ENCODE results near the gene FAM32A.
"Not testable (repeated sequence)": the region's sequence is repeated elsewhere in the genome, so short reads cannot be mapped to it uniquely, and the experiment has no call there.

Gene FAM32A

DNA sequence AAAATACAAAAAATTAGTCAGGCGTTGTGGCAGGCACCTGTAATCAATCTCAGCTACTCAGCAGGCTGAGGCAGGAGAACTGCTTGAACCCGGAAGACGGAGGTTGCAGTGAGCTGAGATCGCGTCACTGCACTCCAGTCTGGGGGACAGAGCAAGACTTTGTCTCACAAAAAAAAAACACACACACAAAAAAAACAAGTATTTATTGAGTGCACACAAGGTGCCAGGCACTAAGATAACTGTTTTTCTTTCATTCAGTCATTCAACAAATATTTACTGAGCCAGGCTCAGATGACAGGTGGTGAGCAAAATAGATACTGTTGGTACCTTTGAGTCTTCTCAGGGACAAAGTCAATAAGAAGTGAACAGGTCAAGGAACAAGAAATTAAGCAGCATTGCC, 18.2 kb upstream of the FAM32A start:
- Histone ChIP-seq H3K4me3 (ENCODE audit: low read depth in 1 of 2, low read length in 2 of 2) (no peak overlapping the region), H3K27me3 (ENCODE audit: low read depth, low read length) (no peaks in the 10 kb centered on the region), H3K36me3 (ENCODE audit: control insufficient read depth in 1 of 2, insufficient read depth in 2 of 2, low read length in 2 of 2) (no peaks in the 10 kb centered on the region), H3K27ac (ENCODE audit: low read length) (no peak overlapping the region), H3K4me1 (ENCODE audit: control insufficient read depth in 1 of 2, insufficient read depth in 2 of 2, low read length in 2 of 2) (no peaks in the 10 kb centered on the region), H3K9me3 (ENCODE audit: control insufficient read depth in 1 of 2, low read length in 2 of 2) (no peaks in the 10 kb centered on the region)

DNA sequence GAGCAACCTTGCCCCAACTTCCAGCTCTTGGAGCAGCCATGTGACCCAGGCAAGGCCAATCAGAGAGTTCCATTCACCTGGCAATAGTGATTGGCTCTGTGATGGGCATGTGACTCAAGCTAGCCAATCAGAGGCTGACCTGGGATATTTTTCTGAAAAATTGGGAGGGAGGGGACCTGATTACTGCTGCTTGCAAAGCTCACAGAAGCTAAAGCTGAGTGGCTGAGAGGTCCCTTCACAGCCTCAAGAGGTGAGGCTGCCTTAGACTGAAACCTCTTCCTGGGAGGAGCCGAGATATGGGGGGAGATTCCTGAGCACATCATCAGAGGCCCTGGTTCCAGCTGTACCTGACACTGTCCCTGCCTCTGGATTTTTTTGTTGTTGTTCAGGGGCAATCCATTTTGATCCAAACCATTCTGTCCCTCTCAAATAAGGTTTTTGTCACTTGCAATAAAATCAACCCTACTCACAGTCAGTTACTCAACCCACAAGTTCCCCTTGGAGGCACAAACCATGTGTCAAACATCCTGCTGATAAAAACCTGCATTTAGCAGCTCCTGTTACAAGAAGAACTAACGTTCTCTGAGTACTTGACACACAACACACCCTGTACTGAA, 16.6 kb upstream of the FAM32A start:
- no peak overlapping the region for H3K27ac ChIP-seq (ENCODE audit: low read length)
- H3K4me1 ChIP-seq (ENCODE audit: control insufficient read depth in 1 of 2, insufficient read depth in 2 of 2, low read length in 2 of 2) = no peaks in the 10 kb centered on the region
- no peaks in the 10 kb centered on the region for H3K9me3 ChIP-seq (ENCODE audit: control insufficient read depth in 1 of 2, low read length in 2 of 2)

DNA sequence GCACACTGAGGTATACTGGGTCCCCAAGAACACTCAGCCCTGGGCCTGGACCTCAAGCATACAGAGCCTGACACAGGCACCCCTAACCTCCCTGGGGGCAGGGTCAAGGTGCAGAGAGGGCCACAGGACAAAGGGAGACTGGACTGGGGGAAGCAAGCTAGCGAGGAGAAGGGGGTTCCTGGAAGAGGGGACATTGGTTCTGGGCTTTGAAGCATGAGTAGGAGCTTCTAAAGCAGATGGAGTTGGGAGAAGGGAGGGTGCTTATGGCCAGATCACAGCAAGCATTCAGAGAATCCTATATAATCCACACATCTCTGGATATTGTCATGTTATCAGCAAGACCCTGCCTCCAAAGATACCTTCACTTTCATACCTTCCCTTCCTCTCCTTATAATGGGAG, 15.1 kb upstream of the FAM32A start:
- H3K4me3 ChIP-seq (ENCODE audit: low read depth in 1 of 2, low read length in 2 of 2) = no peak overlapping the region

More for the DNA sequence above, 16.6 kb upstream of the FAM32A start:
- Histone ChIP-seq H3K36me3 (ENCODE audit: control insufficient read depth in 1 of 2, insufficient read depth in 2 of 2, low read length in 2 of 2) (no peaks in the 10 kb centered on the region), H3K27me3 (ENCODE audit: low read depth, low read length) (no peaks in the 10 kb centered on the region), H3K4me3 (ENCODE audit: low read depth in 1 of 2, low read length in 2 of 2) (no peak overlapping the region)

DNA sequence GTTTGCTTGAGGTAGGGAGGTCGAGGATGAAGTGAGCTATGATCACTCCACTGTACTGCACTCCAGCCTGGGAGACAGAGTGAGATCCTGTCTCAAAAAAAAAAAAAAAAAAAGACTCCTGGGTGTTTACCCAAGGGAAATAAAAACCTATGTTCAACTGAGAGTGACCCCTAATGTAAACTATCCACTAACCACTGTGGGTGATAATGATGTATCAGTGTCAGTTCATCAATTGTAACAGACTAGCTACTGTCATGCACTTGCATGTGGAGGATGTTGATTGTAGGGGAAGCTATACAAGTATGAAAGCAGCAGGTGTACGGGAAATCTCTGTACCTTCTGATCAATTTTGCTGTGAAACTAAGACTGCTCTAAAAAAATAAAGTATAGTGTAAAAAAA, 9.3 kb upstream of the FAM32A start:
- H3K36me3 ChIP-seq (ENCODE audit: control insufficient read depth in 1 of 2, insufficient read depth in 2 of 2, low read length in 2 of 2) = no peaks in the 10 kb centered on the region

More for the DNA sequence above, 15.1 kb upstream of the FAM32A start:
- H3K27me3 ChIP-seq (ENCODE audit: low read depth, low read length) = no peaks in the 10 kb centered on the region
- no peak overlapping the region for H3K27ac ChIP-seq (ENCODE audit: low read length)
- H3K36me3 ChIP-seq (ENCODE audit: control insufficient read depth in 1 of 2, insufficient read depth in 2 of 2, low read length in 2 of 2) = no peaks in the 10 kb centered on the region
- H3K4me1 ChIP-seq (ENCODE audit: control insufficient read depth in 1 of 2, insufficient read depth in 2 of 2, low read length in 2 of 2) = no peaks in the 10 kb centered on the region
- H3K9me3 ChIP-seq (ENCODE audit: control insufficient read depth in 1 of 2, low read length in 2 of 2) = peaks cover 0 to 2% of the 10 kb centered on the region in 2 donors

DNA sequence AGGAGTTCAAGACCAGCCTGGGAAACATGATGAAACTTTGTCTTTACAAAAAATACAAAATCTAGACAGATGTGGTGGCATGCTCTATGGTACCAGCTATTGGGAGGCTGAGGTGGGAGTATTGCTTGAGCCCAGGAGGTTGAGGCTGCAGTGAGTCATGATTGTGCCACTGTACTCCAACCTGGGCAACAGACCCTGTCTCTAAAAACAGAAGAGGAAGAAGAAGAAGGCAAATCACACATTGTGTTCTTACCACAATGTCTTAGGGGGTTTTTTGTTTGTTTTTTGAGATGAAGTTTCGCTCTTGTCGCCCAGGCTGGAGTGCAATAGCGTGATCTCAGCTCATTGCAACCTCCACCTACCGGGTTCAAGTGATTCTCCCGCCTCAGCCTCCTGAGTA, 6.3 kb upstream of the FAM32A start:
- not testable (repeated sequence) for H3K4me3 ChIP-seq (ENCODE audit: low read depth in 1 of 2, low read length in 2 of 2); H3K27ac ChIP-seq (ENCODE audit: low read length); H3K36me3 ChIP-seq (ENCODE audit: control insufficient read depth in 1 of 2, insufficient read depth in 2 of 2, low read length in 2 of 2); H3K4me1 ChIP-seq (ENCODE audit: control insufficient read depth in 1 of 2, insufficient read depth in 2 of 2, low read length in 2 of 2); H3K9me3 ChIP-seq (ENCODE audit: control insufficient read depth in 1 of 2, low read length in 2 of 2); H3K27me3 ChIP-seq (ENCODE audit: low read depth, low read length)

More for the DNA sequence above, 9.3 kb upstream of the FAM32A start:
- Histone ChIP-seq H3K4me1 (ENCODE audit: control insufficient read depth in 1 of 2, insufficient read depth in 2 of 2, low read length in 2 of 2) (no peaks in the 10 kb centered on the region), H3K27ac (ENCODE audit: low read length) (no peak overlapping the region), H3K9me3 (ENCODE audit: control insufficient read depth in 1 of 2, low read length in 2 of 2) (peaks cover 0 to 8% of the 10 kb centered on the region in 2 donors), H3K27me3 (ENCODE audit: low read depth, low read length) (no peaks in the 10 kb centered on the region), H3K4me3 (ENCODE audit: low read depth in 1 of 2, low read length in 2 of 2) (no peak overlapping the region)

DNA sequence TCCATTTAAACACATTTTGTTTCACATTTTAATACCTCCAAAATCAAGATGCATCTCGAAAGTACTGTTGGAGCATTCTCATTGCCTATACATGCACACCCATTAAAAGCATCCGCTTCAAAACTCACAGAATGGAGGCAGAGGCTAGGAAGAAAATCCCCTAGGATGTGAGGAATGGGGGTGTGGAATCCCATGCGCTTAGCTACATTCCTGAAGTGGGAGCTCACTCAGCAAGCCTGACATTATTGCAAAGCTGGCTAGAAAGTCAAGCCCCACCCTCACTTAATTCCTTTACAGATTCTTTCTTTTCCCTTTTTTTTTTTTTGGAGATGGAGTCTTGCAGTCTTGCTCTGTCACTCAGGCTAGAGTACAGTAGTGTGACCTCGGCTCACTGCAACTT, 4.6 kb upstream of the FAM32A start:
- Histone ChIP-seq H3K4me3 (ENCODE audit: low read depth in 1 of 2, low read length in 2 of 2) (no peak overlapping the region), H3K4me1 (ENCODE audit: control insufficient read depth in 1 of 2, insufficient read depth in 2 of 2, low read length in 2 of 2) (peaks cover 0 to 7% of the 10 kb centered on the region in 2 donors), H3K9me3 (ENCODE audit: control insufficient read depth in 1 of 2, low read length in 2 of 2) (peaks cover 0 to 4% of the 10 kb centered on the region in 2 donors), H3K27ac (ENCODE audit: low read length) (no peak overlapping the region), H3K27me3 (ENCODE audit: low read depth, low read length) (no peaks in the 10 kb centered on the region), H3K36me3 (ENCODE audit: control insufficient read depth in 1 of 2, insufficient read depth in 2 of 2, low read length in 2 of 2) (no peaks in the 10 kb centered on the region)

DNA sequence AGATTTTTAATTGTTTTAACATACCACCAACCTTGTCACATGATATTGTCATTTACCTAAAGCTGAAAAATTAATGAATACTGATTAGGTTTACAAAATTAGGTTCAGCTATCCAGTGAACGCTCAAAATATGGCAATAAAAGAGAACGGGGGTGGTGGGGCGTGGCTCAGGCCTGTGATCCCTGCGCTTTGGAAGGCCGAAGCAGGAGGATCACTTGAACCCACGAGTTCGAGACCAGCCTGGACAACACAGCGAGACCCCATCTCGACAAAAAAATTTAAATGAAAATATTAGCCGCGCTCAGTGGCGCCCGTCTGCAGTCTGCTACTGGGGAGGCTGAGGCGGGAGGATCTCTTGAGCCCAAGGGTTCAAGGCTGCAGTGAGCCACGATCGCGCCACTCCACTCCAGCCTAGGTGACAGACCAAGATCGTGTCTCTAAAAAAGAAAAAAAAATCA, 516 bp upstream of the FAM32A start:
- peak overlapping the region; percentile 94 to 95 for H3K4me3 ChIP-seq (ENCODE audit: low read depth in 1 of 2, low read length in 2 of 2)
- peaks cover 14 to 15% of the 10 kb centered on the region in 2 donors for H3K36me3 ChIP-seq (ENCODE audit: control insufficient read depth in 1 of 2, insufficient read depth in 2 of 2, low read length in 2 of 2)
- H3K4me1 ChIP-seq (ENCODE audit: control insufficient read depth in 1 of 2, insufficient read depth in 2 of 2, low read length in 2 of 2) = peaks cover 0 to 33% of the 10 kb centered on the region in 2 donors
- peak overlapping the region; percentile 83 for H3K27ac ChIP-seq (ENCODE audit: low read length)
- no peaks in the 10 kb centered on the region for H3K27me3 ChIP-seq (ENCODE audit: low read depth, low read length)
- H3K9me3 ChIP-seq (ENCODE audit: control insufficient read depth in 1 of 2, low read length in 2 of 2) = no peaks in the 10 kb centered on the region

DNA sequence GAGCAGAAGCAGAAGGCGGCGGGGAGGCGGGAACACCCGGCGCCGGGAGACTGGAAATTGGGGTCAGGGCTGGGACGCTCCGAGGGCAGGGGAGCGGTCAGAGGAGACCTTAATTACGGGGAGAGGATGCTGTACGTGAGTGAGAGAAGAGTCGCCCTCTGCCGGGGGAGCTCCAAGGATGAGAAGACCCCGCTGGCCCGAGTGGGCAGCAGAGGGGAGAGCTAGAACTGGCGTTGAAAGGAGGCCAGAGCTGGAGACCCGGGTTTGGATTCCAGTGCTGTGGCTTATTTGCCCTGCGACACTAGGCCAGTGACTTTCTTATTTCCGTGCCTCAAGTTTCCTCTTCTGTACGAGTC, 536 bp downstream of the FAM32A start:
- peaks cover 24 to 25% of the 10 kb centered on the region in 2 donors for H3K36me3 ChIP-seq (ENCODE audit: control insufficient read depth in 1 of 2, insufficient read depth in 2 of 2, low read length in 2 of 2)
- H3K4me3 ChIP-seq (ENCODE audit: low read depth in 1 of 2, low read length in 2 of 2) = peak overlapping the region; percentile 94 to 95
- no peaks in the 10 kb centered on the region for H3K27me3 ChIP-seq (ENCODE audit: low read depth, low read length)
- no peaks in the 10 kb centered on the region for H3K9me3 ChIP-seq (ENCODE audit: control insufficient read depth in 1 of 2, low read length in 2 of 2)
- H3K4me1 ChIP-seq (ENCODE audit: control insufficient read depth in 1 of 2, insufficient read depth in 2 of 2, low read length in 2 of 2) = peaks cover 0 to 33% of the 10 kb centered on the region in 2 donors
- H3K27ac ChIP-seq (ENCODE audit: low read length) = peak overlapping the region; percentile 83

DNA sequence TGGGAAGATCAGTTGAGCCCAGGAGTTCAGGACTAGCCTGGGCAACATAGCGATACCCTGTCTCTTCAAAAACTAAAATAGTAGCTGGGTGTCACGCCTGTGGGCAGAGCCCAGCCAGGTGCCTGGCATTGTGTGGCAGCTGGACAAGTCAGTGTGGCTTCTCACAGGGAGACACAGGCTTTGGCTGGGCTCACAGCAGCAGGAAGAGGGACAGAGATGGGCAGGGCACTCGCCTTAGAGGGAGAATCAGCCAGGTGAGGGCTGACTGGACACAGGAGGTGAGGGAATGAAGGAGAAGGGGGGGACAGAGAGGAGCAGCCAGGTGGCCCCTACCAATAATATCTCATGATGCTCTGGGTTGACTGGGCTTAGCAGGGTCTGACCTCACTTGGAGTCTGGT, 3.3 kb downstream of the FAM32A start:
- Histone ChIP-seq H3K4me1 (ENCODE audit: control insufficient read depth in 1 of 2, insufficient read depth in 2 of 2, low read length in 2 of 2) (peaks cover 0 to 28% of the 10 kb centered on the region in 2 donors), H3K36me3 (ENCODE audit: control insufficient read depth in 1 of 2, insufficient read depth in 2 of 2, low read length in 2 of 2) (peaks cover 41% of the 10 kb centered on the region in 2 donors), H3K27me3 (ENCODE audit: low read depth, low read length) (no peaks in the 10 kb centered on the region), H3K9me3 (ENCODE audit: control insufficient read depth in 1 of 2, low read length in 2 of 2) (no peaks in the 10 kb centered on the region), H3K4me3 (ENCODE audit: low read depth in 1 of 2, low read length in 2 of 2) (no peak overlapping the region), H3K27ac (ENCODE audit: low read length) (no peak overlapping the region)

DNA sequence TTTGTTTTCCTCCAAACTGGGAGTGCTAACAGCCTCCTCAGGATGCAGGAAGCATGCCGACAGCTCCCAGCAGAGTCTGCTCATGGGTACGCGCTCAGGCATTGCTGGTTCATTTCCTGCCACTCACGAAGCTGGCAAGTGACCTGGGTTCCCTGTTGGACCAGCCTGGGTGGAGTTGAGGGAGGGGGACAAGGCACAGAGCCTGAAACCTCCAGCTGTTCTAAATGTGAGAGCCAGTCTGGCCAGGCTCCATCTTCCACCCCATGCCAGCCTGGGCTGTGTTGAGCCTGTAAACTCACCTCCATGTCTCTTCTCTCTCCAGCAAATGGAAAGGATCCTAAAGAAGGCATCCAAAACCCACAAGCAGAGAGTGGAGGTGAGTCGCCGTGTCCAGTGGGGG, 5.0 kb downstream of the FAM32A start:
- H3K36me3 ChIP-seq (ENCODE audit: control insufficient read depth in 1 of 2, insufficient read depth in 2 of 2, low read length in 2 of 2) = peaks cover 41% of the 10 kb centered on the region in 2 donors
- no peak overlapping the region for H3K27ac ChIP-seq (ENCODE audit: low read length)
- H3K4me1 ChIP-seq (ENCODE audit: control insufficient read depth in 1 of 2, insufficient read depth in 2 of 2, low read length in 2 of 2) = peaks cover 0 to 26% of the 10 kb centered on the region in 2 donors
- no peaks in the 10 kb centered on the region for H3K27me3 ChIP-seq (ENCODE audit: low read depth, low read length)
- no peaks in the 10 kb centered on the region for H3K9me3 ChIP-seq (ENCODE audit: control insufficient read depth in 1 of 2, low read length in 2 of 2)
- no peak overlapping the region for H3K4me3 ChIP-seq (ENCODE audit: low read depth in 1 of 2, low read length in 2 of 2)

DNA sequence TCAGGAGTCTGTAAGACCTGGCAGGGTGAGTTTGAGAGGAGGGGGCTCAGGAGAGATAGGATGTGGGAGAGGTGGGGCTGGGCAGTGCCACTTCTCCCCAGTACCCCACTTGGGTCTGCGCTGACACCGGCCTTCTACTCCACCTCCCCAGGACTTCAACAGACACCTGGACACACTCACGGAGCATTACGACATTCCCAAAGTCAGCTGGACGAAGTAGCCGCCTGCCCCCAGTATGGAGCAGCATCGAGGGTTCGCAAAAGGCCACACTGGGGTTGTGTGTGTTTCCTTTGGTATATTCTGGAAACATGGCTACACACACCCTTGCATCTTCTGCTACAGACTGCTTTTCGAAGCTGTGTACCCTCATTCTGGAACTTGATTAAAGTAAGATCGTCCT, 5.5 kb downstream of the FAM32A start:
- H3K27me3 ChIP-seq (ENCODE audit: low read depth, low read length) = no peaks in the 10 kb centered on the region
- H3K4me3 ChIP-seq (ENCODE audit: low read depth in 1 of 2, low read length in 2 of 2) = no peak overlapping the region
- H3K9me3 ChIP-seq (ENCODE audit: control insufficient read depth in 1 of 2, low read length in 2 of 2) = no peaks in the 10 kb centered on the region
- H3K36me3 ChIP-seq (ENCODE audit: control insufficient read depth in 1 of 2, insufficient read depth in 2 of 2, low read length in 2 of 2) = peaks cover 41% of the 10 kb centered on the region in 2 donors
- peaks cover 0 to 25% of the 10 kb centered on the region in 2 donors for H3K4me1 ChIP-seq (ENCODE audit: control insufficient read depth in 1 of 2, insufficient read depth in 2 of 2, low read length in 2 of 2)
- H3K27ac ChIP-seq (ENCODE audit: low read length) = no peak overlapping the region
